ENCODE results near the gene MYO7B.

DNA sequence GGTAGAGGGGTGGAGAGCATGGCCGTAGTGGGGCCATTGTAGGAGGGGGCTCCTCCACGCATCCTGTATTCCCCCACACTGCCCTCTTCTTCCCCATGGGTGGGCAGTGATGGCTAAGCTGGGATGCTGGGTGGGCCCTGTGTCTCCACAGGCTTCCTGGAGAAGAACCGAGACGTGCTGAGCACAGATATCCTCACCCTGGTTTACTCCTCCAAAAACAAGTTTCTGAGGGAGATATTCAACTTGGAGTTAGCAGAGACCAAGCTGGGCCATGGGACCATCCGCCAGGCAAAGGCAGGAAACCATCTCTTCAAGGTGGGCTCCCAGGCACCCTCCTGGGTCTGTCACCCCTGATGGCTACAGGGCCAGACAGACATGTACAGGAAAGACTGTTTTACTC, 52.8 kb downstream of the MYO7B start:
- TF ChIP-seq POLR2AphosphoS5 (IDR thresholded peaks at IDR 0.05; ENCODE audit: low read depth) (no peak), CTCF (IDR thresholded peaks at IDR 0.05; ENCODE audit: insufficient read depth, low read length) (no peak), SPI1 (IDR thresholded peaks at IDR 0.05; ENCODE audit: borderline replicate concordance, low read depth) (no peak), GABPA (IDR thresholded peaks at IDR 0.05; ENCODE audit: low read depth) (no peak)
- TF ChIP-seq, protein P1, sequence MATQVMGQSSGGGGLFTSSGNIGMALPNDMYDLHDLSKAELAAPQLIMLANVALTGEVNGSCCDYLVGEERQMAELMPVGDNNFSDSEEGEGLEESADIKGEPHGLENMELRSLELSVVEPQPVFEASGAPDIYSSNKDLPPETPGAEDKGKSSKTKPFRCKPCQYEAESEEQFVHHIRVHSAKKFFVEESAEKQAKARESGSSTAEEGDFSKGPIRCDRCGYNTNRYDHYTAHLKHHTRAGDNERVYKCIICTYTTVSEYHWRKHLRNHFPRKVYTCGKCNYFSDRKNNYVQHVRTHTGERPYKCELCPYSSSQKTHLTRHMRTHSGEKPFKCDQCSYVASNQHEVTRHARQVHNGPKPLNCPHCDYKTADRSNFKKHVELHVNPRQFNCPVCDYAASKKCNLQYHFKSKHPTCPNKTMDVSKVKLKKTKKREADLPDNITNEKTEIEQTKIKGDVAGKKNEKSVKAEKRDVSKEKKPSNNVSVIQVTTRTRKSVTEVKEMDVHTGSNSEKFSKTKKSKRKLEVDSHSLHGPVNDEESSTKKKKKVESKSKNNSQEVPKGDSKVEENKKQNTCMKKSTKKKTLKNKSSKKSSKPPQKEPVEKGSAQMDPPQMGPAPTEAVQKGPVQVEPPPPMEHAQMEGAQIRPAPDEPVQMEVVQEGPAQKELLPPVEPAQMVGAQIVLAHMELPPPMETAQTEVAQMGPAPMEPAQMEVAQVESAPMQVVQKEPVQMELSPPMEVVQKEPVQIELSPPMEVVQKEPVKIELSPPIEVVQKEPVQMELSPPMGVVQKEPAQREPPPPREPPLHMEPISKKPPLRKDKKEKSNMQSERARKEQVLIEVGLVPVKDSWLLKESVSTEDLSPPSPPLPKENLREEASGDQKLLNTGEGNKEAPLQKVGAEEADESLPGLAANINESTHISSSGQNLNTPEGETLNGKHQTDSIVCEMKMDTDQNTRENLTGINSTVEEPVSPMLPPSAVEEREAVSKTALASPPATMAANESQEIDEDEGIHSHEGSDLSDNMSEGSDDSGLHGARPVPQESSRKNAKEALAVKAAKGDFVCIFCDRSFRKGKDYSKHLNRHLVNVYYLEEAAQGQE (IDR thresholded peaks at IDR 0.05; ENCODE audit: insufficient replicate concordance, low read depth), result no peak
